ENCODE measurements around the gene DCTD.

The DCTD gene

DNA sequence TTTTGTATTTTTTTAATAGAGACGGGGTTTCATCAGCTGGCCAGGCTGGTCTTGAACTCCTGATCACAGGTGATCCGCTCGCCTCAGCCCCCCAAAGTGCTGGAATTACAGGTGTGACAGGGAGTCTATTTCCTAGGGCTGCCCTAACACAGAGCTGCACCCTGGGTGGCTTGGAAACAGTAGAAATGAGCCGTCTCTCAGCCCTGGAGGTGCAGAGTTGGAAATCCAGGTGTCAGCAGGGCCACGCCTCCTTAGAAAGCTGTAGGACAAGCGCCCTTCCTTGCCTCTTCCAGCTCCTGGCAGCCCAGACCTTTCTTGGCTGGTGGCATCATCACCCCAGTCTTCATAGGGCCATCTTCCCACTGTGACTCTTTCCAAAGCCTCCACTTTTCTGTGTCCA, 71.6 kb downstream of the DCTD start:
- no peak for DNase-seq (ENCODE audit: low read depth, low spot score)
- POLR2A ChIA-PET: no interaction called here
- H3K4me3 ChIP-seq (ENCODE audit: low read depth, low read length): no peak overlapping the region
- TF ChIP-seq, protein P1, sequence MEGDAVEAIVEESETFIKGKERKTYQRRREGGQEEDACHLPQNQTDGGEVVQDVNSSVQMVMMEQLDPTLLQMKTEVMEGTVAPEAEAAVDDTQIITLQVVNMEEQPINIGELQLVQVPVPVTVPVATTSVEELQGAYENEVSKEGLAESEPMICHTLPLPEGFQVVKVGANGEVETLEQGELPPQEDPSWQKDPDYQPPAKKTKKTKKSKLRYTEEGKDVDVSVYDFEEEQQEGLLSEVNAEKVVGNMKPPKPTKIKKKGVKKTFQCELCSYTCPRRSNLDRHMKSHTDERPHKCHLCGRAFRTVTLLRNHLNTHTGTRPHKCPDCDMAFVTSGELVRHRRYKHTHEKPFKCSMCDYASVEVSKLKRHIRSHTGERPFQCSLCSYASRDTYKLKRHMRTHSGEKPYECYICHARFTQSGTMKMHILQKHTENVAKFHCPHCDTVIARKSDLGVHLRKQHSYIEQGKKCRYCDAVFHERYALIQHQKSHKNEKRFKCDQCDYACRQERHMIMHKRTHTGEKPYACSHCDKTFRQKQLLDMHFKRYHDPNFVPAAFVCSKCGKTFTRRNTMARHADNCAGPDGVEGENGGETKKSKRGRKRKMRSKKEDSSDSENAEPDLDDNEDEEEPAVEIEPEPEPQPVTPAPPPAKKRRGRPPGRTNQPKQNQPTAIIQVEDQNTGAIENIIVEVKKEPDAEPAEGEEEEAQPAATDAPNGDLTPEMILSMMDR (IDR thresholded peaks at IDR 0.05; ENCODE audit: insufficient read depth, low read length, missing control alignments): no peak
- CTCF ChIA-PET: no interaction called here

DNA sequence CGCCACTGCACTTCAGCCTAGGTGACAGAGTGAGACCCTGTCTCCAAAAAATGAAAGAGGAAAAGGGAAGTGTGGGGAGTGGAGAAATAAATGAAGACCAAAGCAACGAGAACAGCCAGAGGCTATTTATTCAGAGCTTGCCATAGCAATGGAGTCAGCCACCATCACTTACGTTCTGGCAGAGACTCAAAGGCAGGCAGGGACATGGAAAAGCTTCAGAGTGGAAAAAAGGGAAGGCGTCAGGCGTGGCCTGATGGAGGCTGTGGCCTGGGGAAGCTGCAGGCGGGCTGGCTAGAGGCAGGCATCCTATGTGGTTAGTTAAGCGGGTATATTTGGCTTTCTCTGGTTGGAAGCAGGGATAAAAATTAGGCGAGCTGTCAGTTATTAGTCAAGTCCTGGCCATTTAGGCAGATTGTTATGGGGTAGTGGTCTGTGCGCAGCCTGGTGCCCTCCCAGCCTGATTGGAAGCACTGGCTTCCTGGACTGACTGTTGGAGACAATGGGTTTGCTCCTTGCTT, 73.3 kb downstream of the DCTD start:
- no peak for DNase-seq (ENCODE audit: low read depth, low spot score)
- ChIA-PET CTCF (no interaction called here), POLR2A (no interaction called here)
- TF ChIP-seq, protein P1 (IDR thresholded peaks at IDR 0.05; ENCODE audit: insufficient read depth, low read length, missing control alignments): no peak
- H3K4me3 ChIP-seq (ENCODE audit: low read depth, low read length): no peak overlapping the region

DNA sequence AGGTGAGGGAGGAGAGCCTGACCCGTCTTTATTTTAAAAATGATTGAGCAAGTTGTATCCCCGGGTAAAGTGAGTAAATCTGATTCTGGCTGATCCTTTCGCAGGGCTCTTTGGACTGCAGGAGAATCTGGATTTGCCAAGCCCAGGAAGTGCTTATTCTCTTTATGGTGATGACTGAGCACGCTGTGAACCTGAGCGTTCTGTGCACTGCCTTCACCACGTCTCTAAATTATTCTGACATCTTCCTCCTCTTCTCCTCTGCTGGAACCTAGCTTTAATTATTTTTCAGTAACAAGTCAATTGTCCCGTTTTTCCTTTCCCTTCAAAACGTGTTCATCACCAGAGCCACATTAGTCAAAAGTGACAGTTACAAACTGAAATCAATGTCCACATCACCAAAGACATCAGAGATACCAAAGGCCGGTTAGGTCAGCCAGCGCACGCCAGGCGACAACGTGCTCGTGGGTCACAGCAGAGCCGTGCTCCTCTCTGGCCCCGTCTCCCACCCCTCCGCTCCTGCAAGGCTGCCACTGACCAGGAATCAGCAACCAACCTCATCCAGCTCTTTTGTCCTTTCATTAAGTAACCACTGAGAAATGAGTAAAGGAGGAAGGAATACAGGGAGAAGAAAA, 74.3 kb downstream of the DCTD start:
- no peak for DNase-seq (ENCODE audit: low read depth, low spot score)
- ChIA-PET POLR2A (no interaction called here), CTCF (no interaction called here)
- no peak overlapping the region for H3K4me3 ChIP-seq (ENCODE audit: low read depth, low read length)
- TF ChIP-seq, protein P1 (IDR thresholded peaks at IDR 0.05; ENCODE audit: insufficient read depth, low read length, missing control alignments): no peak

DNA sequence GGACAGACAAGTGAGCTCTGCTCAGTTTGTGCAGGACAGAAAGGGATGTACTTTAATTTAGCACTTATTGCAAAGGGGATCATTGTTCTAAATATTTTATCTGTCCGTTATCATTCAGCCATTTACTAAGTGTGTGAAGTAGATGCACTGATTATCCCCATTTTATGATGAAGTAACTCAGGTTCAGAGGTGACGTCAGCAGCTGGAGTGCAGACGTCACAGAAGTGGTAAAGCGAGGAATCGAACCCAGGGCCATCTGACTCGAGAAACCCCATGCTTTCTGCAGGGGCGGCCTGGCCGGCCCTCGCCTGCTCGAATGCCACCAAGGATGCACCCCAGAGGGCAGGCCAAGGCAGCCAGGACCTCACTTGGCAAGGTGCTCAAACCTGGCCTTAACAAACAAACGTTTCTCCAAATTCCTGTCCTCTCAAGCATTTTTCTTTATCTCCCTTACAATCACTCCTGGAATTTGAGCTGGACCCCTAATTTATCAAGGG, 75.0 kb downstream of the DCTD start:
- ChIA-PET POLR2A (no interaction called here), CTCF (interaction anchor here (0.6 kb wide), 1 partner anchor 358 kb away, joined by 3 read pairs; no protein-coding TSS in a partner anchor)
- TF ChIP-seq, protein P1 (IDR thresholded peaks at IDR 0.05; ENCODE audit: insufficient read depth, low read length, missing control alignments): no peak
- DNase-seq (ENCODE audit: low read depth, low spot score): no peak
- H3K4me3 ChIP-seq (ENCODE audit: low read depth, low read length): no peak overlapping the region

DNA sequence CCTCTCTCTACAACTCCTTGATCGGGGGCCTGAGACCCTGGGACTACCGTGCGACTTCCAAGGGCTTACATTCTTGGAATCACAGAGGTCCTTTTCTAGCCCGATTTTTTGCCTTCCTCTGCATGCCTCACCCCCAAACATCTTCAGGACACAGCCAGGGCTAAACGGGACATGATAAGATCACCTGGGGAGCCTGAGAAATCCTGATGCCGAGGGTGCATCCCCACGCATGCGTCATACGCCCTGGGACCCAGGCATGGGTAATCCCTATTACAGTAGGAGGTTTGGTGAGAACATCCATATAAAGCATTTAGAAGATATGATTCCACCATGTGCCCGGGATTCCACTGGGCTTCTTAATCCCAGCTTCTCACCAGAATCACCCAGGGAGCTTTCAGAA, 77.1 kb downstream of the DCTD start:
- CTCF ChIA-PET: no interaction called here
- POLR2A ChIA-PET: no interaction called here
- TF ChIP-seq, protein P1 (IDR thresholded peaks at IDR 0.05; ENCODE audit: insufficient read depth, low read length, missing control alignments): no peak
- DNase-seq (ENCODE audit: low read depth, low spot score): no peak
- H3K4me3 ChIP-seq (ENCODE audit: low read depth, low read length): no peak overlapping the region
